Measurements from ENCODE around the gene CBARP. TPM values are rescaled to one million over a fixed set of nuclear protein-coding genes. Genes with fewer than 3 reads are reported as not detected.

The CBARP gene
- total and polyA plus RNA-seq, 9 of the 15 experiments (the other 6 are each of a cell fraction or from before 2014, with no cell fraction given) = 0.03 to 8.9 (median 1.2) TPM; not detected in 1

DNA sequence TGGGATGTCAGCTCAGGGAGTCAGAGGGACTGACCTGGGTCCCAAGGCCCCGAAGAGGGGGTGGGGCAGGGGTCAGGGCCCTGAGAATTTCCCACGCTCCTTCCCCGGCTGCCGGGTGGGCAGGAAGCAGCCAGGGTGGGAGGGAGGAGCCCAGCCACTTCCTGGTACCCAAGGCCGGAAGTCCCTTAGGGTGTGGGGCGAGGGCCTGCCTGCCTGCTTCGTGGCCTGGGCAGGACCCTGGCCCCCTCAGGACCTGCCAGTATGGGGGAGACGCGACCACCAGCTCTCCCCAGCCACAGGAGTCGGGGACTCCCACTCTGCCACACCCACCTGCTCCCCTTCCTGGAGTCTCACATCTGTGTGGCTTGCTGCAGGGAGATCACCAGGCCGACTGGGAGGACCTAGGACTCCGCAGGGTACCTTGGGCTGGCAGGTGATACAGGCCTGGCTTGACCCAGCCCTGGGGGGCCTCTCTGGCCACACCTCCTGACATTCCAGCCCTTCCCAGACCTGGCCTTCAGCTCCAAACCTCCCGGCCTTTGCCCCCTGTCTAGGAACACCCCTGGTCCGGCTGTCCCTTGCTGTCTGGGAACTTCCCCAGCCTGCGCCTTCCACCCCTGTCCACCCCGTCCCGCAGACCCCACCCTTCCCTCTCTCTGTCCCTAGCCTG lies 21.5 kb upstream of the CBARP start (continued):
- TF ChIP-seq, protein P1, sequence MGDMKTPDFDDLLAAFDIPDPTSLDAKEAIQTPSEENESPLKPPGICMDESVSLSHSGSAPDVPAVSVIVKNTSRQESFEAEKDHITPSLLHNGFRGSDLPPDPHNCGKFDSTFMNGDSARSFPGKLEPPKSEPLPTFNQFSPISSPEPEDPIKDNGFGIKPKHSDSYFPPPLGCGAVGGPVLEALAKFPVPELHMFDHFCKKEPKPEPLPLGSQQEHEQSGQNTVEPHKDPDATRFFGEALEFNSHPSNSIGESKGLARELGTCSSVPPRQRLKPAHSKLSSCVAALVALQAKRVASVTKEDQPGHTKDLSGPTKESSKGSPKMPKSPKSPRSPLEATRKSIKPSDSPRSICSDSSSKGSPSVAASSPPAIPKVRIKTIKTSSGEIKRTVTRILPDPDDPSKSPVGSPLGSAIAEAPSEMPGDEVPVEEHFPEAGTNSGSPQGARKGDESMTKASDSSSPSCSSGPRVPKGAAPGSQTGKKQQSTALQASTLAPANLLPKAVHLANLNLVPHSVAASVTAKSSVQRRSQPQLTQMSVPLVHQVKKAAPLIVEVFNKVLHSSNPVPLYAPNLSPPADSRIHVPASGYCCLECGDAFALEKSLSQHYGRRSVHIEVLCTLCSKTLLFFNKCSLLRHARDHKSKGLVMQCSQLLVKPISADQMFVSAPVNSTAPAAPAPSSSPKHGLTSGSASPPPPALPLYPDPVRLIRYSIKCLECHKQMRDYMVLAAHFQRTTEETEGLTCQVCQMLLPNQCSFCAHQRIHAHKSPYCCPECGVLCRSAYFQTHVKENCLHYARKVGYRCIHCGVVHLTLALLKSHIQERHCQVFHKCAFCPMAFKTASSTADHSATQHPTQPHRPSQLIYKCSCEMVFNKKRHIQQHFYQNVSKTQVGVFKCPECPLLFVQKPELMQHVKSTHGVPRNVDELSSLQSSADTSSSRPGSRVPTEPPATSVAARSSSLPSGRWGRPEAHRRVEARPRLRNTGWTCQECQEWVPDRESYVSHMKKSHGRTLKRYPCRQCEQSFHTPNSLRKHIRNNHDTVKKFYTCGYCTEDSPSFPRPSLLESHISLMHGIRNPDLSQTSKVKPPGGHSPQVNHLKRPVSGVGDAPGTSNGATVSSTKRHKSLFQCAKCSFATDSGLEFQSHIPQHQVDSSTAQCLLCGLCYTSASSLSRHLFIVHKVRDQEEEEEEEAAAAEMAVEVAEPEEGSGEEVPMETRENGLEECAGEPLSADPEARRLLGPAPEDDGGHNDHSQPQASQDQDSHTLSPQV (IDR thresholded peaks at IDR 0.05) = peak; percentile 74
- TF ChIP-seq, protein P2, sequence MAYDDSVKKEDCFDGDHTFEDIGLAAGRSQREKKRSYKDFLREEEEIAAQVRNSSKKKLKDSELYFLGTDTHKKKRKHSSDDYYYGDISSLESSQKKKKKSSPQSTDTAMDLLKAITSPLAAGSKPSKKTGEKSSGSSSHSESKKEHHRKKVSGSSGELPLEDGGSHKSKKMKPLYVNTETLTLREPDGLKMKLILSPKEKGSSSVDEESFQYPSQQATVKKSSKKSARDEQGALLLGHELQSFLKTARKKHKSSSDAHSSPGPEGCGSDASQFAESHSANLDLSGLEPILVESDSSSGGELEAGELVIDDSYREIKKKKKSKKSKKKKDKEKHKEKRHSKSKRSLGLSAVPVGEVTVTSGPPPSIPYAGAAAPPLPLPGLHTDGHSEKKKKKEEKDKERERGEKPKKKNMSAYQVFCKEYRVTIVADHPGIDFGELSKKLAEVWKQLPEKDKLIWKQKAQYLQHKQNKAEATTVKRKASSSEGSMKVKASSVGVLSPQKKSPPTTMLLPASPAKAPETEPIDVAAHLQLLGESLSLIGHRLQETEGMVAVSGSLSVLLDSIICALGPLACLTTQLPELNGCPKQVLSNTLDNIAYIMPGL (CRISPR knock-in tag; IDR thresholded peaks at IDR 0.05) = no peak
- no peak for TF ChIP-seq NFE2L1 (tag; IDR thresholded peaks at IDR 0.05; ENCODE audit: borderline replicate concordance, low read depth)
- TF ChIP-seq, protein P3, sequence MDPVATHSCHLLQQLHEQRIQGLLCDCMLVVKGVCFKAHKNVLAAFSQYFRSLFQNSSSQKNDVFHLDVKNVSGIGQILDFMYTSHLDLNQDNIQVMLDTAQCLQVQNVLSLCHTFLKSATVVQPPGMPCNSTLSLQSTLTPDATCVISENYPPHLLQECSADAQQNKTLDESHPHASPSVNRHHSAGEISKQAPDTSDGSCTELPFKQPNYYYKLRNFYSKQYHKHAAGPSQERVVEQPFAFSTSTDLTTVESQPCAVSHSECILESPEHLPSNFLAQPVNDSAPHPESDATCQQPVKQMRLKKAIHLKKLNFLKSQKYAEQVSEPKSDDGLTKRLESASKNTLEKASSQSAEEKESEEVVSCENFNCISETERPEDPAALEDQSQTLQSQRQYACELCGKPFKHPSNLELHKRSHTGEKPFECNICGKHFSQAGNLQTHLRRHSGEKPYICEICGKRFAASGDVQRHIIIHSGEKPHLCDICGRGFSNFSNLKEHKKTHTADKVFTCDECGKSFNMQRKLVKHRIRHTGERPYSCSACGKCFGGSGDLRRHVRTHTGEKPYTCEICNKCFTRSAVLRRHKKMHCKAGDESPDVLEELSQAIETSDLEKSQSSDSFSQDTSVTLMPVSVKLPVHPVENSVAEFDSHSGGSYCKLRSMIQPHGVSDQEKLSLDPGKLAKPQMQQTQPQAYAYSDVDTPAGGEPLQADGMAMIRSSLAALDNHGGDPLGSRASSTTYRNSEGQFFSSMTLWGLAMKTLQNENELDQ (CRISPR knock-in tag; IDR thresholded peaks at IDR 0.05; ENCODE audit: borderline replicate concordance) = no peak
- TF ChIP-seq HNRNPUL1 (IDR thresholded peaks at IDR 0.05; ENCODE audit: low read length) = no peak
- no peak for TF ChIP-seq SRSF1 (IDR thresholded peaks at IDR 0.05; ENCODE audit: low read depth, low read length)
- TF ChIP-seq DDX20 (tag; IDR thresholded peaks at IDR 0.05; ENCODE audit: low read depth) = no peak
- TF ChIP-seq, protein P4, sequence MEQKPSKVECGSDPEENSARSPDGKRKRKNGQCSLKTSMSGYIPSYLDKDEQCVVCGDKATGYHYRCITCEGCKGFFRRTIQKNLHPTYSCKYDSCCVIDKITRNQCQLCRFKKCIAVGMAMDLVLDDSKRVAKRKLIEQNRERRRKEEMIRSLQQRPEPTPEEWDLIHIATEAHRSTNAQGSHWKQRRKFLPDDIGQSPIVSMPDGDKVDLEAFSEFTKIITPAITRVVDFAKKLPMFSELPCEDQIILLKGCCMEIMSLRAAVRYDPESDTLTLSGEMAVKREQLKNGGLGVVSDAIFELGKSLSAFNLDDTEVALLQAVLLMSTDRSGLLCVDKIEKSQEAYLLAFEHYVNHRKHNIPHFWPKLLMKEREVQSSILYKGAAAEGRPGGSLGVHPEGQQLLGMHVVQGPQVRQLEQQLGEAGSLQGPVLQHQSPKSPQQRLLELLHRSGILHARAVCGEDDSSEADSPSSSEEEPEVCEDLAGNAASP (IDR thresholded peaks at IDR 0.05) = no peak
- TF ChIP-seq TRIM28 (IDR thresholded peaks at IDR 0.05) = no peak
- no peak for TF ChIP-seq ZNF253 (CRISPR knock-in tag; conservative IDR thresholded peaks at IDR 0.05)
- TF ChIP-seq, protein P5, sequence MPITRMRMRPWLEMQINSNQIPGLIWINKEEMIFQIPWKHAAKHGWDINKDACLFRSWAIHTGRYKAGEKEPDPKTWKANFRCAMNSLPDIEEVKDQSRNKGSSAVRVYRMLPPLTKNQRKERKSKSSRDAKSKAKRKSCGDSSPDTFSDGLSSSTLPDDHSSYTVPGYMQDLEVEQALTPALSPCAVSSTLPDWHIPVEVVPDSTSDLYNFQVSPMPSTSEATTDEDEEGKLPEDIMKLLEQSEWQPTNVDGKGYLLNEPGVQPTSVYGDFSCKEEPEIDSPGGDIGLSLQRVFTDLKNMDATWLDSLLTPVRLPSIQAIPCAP (CRISPR knock-in tag; IDR thresholded peaks at IDR 0.05; ENCODE audit: borderline replicate concordance) = no peak
- TF ChIP-seq ZNF239 (CRISPR knock-in tag; IDR thresholded peaks at IDR 0.05) = no peak
- TF ChIP-seq, protein P6, sequence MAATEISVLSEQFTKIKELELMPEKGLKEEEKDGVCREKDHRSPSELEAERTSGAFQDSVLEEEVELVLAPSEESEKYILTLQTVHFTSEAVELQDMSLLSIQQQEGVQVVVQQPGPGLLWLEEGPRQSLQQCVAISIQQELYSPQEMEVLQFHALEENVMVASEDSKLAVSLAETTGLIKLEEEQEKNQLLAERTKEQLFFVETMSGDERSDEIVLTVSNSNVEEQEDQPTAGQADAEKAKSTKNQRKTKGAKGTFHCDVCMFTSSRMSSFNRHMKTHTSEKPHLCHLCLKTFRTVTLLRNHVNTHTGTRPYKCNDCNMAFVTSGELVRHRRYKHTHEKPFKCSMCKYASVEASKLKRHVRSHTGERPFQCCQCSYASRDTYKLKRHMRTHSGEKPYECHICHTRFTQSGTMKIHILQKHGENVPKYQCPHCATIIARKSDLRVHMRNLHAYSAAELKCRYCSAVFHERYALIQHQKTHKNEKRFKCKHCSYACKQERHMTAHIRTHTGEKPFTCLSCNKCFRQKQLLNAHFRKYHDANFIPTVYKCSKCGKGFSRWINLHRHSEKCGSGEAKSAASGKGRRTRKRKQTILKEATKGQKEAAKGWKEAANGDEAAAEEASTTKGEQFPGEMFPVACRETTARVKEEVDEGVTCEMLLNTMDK (IDR thresholded peaks at IDR 0.05; ENCODE audit: borderline replicate concordance, insufficient read depth, low read depth, low read length, poor library complexity, severe bottlenecking) = no peak

Measured in K562 (cell line).